Middle frontal gyrus (tissue), 1 donor: ENCODE results near the gene FBXW10.
A peak's percentile ranks its signal among the peaks of the same experiment; 100 is the strongest.
"Not testable (repeated sequence)": the region's sequence is repeated elsewhere in the genome, so short reads cannot be mapped to it uniquely, and the experiment has no call there.

Source experiments
- DNase-seq: peaks from one replicate; pipeline ENCODE4 v3.0.0-alpha.2; 2015; ENCODE audit warnings: low spot score; ENCODE audit errors: extremely low spot score

FBXW10 gene, protein sequence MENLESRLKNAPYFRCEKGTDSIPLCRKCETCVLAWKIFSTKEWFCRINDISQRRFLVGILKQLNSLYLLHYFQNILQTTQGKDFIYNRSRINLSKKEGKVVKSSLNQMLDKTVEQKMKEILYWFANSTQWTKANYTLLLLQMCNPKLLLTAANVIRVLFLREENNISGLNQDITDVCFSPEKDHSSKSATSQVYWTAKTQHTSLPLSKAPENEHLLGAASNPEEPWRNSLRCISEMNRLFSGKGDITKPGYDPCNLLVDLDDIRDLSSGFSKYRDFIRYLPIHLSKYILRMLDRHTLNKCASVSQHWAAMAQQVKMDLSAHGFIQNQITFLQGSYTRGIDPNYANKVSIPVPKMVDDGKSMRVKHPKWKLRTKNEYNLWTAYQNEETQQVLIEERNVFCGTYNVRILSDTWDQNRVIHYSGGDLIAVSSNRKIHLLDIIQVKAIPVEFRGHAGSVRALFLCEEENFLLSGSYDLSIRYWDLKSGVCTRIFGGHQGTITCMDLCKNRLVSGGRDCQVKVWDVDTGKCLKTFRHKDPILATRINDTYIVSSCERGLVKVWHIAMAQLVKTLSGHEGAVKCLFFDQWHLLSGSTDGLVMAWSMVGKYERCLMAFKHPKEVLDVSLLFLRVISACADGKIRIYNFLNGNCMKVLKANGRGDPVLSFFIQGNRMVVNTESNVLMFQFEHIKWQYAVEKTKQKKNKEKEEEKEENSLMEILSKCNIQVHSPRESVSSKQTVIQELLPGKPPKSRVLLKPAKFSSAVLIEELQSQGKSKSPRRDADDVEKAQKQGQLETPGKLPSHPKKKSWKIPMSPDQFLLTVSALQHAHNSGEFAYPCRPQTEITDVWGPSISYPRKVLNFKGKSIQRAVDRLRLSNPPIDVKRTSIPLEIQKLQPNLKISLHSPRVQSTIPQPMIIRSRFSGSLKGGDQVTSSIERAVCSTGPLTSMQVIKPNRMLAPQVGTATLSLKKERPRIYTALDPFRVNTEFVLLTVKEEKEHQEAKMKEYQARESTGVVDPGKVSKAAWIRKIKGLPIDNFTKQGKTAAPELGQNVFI

DNA sequence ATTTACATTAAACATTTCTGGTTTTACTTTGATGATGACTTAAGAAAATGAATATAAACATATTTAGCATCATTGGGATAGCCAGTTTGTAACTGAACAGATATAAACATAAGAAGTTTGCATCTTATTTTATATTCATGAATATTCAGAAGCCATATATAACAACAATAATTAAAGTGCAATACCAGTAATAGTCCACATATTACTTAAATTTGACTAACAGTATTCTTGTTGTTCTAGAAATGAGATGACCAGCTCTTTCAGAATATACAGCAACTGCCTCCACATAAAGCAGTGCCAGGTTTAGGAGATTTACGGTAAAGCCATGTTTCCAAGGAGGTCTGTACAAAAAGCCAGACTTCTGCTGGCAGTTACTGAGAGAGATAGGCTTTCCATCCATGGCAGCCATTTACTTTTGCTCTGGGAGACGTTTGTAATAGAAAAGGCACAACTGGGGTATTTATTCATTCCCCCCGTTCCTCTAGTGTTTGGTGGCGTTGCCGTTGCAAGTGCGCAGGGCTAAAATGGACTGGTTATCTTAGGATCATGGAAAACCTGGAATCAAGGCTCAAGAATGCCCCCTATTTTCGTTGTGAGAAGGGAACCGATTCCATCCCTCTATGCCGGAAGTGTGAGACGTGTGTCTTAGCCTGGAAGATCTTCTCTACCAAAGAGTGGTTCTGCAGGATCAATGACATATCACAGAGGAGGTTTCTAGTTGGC lies at the start of gene FBXW10:
Gene FBXW10 (plus strand): TSS at position 356 of the 723 bp plus-strand sequence. CDS start 191 bp downstream, at position 547.
- not testable (repeated sequence) for DNase-seq

DNA sequence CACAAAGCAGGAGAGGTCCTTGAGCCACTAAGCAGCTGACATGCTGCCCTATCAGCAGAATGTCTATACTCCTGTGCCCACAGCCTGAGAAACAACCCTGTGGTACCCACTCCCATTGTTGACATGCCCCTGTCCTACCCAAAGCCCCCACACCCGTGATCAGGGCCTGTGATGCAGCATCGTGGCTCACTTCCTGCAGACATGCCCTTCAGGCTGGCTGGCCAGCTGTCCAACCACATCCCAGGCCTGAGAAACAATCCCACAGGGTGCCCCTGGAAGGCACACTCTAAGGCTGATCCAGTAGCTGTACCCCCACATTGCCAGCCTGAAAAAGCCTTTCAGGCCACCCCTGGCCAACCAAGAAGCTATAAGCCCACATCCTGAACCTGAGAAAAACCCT lies 48.7 kb upstream of the FBXW10 start:
- DNase-seq, result not testable (repeated sequence)

DNA sequence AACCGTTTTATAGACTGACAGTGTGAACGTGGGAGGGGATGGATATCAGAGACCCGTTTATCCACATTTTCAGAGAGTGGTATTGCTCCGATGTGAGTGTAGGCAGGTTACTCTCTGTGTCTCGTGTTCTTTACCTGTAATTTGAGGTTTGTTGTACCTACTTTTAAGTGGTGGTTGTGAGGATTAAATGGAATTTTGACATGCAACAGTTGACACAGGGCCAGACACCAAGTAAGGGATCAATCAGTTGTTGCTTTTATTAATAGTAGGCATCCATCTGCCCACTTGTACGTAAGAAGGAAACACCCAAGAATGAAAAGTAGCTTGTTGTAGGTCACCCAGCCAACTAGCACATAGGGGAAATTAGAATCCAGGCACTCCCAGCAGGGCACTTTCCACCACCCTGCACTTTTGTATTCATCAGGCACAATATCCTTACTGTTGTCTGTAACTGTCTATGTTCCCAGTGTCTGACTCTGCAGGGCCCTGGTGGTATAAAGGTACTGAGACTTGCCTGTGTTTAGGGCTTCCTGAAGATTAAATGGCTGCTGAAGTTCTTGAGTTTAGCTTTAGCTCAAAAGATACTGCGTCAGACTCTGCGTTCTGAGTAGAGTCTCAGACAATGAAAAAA lies 45.3 kb upstream of the FBXW10 start:
- DNase-seq, result not testable (repeated sequence)

DNA sequence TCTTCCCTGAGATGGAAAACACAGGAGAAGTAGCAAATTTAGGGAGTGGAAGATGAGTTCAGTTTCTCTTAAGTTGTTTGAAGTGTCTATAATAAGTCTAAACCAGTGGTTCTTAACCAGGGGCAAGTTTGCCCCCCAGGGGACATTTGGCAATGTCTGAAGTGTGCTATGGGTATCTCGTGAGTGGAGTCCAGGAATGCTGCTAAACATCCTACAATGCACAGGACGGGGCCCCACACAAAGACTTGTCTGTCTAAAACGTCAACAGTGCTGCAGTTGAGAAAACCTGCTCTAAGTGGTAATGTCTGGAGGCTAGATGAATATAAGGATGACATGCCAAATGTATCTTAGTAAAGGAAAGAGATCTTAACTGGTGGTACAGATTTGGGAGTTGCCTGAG lies 37.9 kb upstream of the FBXW10 start:
- not testable (repeated sequence) for DNase-seq

DNA sequence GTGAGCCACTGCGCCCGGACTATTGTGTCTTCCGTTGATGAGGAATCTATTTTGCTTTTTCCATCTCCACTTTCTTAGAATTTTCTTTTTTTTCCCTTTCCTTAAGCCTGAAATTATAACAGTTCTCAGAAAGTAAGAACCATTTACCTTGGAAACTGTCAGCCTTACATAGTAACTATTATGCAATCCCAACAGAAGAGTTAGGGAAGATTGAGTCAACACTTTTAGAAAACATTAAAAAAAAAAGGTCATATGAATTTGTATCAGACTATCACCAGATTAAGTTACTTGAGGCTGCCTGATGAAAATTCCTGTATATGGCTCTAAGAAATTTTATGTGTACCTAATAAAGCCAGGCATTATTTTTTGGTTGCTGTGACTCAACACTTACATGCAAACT lies 35.6 kb upstream of the FBXW10 start:
- DNase-seq, result not testable (repeated sequence)

DNA sequence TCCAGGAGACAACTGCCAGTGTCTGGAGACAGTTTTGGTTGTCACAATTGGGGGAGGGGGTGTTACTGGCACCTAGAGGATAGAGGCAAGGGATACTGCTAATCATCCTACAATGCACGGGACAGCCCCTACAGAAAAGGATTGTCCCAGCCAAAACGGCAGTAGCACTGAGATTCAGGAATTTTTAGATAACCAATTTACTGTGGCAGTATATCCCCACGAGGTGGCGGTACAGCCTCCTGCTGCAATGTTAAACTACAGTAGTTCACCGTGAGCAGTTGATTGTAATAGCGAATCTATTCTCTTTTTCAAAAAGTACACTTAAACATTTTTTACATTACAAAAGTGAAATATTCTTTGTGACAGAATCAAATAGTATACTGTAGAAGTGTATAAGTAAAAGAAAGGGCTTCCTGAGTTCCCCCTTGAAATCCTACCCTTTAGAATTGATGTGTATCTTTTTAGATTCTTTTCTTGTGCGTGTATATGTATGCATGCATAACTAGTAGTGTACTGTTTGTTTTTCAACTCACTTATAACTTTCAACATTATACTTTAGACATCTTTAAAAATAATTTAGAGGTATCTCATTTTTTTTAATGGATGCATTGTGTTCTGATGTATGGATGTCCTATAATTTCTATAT lies 31.4 kb upstream of the FBXW10 start:
- peak; percentile 8 for DNase-seq

DNA sequence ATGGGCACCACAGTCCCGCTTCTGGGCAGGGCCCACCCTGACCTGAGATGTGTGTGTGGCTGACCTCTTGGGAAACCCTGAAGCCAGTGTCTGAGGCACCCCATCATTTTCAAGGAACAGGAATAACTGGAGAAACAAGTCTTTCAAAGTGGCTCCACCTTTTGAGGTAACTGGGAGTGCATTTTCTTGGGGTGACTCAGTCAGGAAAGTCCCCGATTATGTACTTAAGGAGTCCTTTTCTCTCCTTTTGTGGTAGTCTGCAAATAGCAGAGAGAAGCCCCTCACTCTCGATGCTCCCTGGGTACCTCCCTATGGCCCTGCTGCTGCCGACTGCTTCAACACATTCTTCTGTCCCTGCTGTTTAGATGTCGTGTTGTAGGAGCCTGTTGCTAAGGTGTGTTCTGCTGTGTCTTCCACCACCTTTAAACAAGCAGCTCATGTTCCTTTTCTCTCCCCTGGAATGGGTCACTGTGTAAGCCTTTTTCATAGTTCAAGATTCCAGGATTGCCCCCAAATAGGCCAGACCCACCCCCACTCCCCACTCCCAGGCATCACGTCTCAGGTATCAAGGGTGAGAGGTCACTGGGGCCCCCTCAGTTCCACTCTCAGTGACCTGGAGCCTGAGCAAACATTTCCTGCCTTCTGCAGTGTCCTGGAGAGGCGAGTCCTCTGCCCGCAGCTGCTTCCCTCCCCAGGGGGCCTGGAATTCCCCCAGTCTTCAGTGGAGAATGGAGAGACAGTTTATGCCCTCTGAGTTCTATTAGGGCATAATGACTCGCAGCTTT lies 25.0 kb upstream of the FBXW10 start:
- not testable (repeated sequence) for DNase-seq

DNA sequence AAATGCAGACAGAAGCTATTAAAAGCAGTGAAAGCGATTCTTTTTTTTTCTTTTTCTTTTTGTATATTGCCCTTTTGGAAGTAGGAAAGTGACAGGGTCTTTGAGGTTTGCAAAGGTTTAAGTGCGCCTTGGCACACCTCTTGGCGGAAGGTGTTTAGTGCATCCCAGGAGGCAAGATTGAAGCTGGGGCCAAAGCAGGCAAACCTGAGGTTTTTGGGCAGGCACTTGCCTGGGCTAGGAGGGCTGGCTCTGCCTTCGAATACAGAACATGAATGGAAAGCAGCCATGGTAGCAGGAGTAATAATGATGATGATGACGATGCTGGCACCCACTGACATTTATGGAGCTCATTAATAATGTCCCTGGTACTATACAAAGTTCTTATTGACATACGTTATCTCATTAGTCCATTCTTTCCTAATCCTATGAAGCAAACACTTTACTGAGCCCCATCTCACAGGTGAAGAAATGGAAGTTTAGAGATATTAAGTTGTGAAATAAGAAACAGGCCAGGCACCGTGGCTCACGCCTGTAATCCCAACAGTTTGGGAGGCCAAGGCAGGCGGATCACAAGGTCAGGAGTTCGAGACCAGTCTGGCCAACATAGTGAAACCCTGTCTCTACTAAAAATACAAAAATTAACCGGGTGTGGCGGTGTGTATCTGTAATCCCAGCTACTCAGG lies 24.3 kb upstream of the FBXW10 start:
- not testable (repeated sequence) for DNase-seq

DNA sequence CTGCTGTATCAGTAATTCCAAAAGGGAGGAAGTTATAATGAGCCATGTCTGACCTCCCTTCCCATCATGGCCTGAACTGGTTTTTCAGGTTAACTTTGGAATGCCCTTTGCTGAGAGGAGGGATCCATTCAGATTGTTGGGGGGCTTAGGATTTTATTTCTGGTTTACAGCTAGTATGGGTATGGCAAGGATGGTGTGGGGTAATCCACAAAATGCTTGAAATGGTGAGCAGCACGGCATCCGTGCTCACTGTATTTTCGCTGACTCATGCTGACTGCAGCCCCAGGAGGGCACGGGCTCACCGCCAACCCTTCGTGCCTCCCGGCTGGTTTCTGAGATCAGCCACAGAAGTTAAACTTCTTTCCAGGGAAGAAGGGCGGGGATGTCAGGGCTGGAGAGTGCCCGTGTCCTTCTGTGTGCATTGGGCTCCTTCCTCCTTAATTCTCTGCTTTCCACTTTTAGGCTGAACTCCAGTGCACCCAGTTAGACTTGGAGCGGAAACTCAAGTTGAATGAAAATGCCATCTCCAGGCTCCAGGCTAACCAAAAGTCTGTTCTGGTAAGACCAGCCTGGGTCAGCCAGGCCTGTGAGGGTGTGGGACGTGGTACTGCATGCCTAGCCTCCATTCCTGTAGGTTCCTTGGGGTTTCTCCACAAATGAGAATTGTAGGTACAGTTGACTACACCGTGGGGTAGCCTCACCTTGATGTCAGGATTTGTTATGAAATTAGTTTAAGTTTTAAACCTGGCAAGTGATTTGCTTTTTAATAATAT lies 21.9 kb upstream of the FBXW10 start:
- not testable (repeated sequence) for DNase-seq

DNA sequence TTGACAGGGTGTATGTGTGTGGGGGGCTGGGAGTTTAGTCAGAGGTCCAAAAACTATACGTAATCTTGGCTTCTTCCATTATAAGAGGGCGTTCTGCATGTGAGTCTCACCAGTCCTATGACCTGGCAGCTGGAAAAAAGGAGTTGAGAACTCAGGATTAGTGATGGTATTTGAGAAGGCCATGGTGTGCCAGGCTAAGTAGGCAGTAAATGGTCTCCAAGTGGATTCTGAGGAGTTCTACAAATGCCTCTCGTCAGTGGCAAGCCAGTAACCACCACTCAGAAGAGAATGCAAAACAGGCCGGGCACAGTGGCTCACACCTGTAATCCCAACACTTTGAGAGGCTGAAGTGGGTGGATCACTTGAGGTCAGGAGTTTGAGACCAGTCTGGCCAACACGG lies 21.2 kb upstream of the FBXW10 start:
- not testable (repeated sequence) for DNase-seq

DNA sequence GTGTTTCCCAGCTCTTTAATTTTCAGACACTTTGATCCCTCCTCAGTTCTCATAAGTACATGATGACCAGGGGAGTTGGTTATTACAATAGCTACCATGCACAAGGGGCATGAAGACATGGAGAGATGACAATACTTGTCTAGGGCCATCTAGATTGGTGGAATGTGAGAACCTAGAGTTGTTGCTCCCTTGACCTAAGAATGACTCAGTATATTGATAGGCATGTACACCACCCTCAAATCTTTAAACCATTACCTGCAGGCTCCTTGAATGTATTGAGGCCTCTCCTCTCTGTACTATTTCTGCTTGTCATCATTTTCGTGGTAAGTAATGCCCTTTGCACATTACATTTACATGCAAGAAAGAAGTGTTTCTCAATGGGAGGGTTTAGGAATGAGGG lies 20.3 kb upstream of the FBXW10 start:
- not testable (repeated sequence) for DNase-seq

DNA sequence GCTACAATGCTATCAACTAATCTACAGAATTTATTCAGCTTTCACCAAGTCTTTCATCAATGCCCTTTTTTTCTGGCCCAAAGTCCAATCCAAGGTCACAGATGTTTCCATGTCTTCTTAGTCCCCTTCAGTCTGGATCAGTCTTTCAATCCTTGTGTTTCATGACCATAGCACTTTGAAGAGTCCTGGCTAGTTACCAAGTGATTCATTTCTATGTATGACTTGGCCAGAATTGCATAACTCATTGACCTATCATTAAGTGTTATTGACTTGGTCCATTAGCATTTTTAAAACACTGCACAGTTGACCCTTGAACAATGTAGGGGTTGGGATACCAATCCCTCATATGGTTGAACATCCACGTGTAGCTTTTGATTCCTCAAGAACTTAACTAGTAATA lies 11.4 kb upstream of the FBXW10 start:
- DNase-seq, result not testable (repeated sequence)

DNA sequence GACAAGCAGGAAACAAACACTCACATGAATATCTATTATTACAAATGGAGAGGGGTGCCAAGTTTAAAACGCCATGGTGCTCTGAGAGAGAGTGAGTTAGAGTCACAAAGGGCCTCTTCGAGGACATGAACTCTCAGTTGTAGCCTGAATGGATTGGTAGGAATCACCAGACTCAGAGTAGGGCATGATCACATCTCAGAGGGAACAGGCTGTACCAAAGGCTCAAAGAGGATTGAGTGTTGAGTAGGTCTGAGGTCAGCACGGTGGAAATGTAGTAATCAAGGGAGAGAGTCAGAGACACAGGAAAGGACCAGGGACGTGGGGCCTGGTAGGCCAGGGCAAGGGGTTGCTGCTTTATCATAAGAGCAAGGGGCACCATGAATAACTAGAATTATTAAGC lies 10.5 kb upstream of the FBXW10 start:
- DNase-seq, result not testable (repeated sequence)

DNA sequence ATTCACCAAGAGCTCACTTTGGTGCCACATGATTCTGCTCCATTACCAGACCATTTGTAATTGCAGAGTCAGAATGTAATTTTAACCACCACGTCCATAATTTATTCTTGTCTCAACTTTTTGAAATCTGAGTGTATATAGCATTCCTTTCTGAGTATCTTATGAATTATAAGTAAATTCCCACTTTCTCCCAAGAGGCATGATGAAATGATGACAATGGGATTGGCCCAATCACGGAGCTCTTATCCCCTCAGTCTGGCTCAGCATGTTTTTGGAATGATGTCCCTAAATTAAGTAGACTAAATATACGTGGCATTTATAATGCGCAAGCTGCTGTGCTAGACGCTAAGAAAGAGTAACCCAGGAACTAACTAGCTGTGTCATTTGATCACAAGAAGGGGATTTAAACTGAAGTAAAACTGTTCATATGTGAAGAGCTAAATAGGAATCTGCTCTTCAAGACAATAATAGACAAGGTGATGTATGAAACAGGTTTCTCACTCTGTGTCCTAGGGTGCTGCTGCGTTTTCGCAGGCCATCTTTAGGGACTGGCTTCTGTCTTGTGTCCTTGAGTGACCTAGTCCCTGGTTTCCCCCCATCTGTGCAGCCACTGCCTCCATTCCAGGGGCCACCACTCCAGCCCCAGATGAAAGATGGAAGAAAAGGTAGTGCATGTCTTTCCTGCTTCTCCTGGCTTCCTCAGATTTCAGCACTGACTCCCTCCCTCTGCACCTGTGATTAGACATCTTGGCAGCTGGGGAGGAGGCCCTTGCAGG lies 4.0 kb upstream of the FBXW10 start:
- not testable (repeated sequence) for DNase-seq

DNA sequence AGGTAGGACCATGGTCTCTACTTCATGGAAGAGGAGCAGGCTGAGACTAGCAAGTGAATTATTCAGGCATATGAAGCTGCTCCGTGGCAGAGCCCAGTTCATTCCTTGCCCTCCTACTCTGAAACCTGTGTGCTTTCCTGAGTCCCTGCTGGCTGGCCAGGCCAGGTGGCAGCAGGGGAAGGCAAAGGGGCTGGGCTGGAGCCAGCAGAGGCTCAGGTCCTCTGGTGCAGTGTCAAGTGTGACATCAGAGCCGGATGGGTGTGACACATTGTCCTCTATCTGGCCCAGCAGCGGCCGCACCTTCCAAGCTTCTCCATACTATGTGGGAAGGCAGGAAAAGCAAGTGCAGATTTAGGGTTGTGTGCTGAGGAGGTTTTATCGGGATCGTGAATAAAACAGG lies 2.6 kb upstream of the FBXW10 start:
- DNase-seq, result not testable (repeated sequence)

DNA sequence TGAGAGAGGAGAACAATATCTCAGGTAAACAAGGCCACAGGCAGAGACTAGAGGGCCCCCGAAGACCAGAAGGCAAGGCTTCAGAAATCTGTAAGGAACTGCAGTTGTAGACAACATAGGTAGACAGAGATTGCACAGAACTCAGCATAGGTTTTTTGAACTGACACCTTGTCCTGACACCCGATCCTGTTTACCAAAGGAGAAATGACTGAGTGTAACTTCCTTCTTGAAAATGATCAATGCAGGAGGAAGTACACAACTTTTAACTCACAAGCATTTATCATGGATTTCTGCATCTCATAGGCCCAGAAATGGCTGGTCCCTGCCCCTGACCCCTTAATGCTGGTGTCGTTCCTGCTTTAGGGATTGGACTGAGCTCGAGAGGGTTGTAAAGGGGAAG lies 872 bp downstream of the FBXW10 start:
- DNase-seq, result not testable (repeated sequence)

DNA sequence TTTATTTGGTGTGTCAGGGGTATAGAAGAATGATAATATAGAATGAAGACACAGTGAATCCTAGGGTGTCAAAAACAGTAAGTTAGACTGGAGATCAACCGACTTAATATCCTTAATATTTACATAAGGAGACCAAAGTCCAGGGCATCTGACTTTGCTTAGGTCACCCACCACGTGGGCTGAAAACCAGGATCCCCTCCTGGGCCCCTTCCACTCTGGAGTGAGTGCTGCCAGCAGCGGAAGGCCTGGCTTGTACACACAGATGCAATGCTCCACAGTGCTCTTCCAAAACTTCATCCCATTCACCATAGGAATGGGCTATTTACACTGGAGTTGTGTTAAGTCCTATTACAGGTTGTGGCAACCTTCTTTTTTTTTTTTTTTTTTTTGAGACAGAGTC lies 2.7 kb downstream of the FBXW10 start:
- DNase-seq, result not testable (repeated sequence)
